Activated CD8-positive, alpha-beta T cell treated with anti-CD3 and anti-CD28 coated beads, Interleukin-2, amount 10 ng/mL, durations not matched to agents 7 days and 5 days (primary cell): ENCODE data around the gene GPC5. TPM values are rescaled to one million over a fixed set of nuclear protein-coding genes. Genes with fewer than 3 reads are reported as not detected.

Experiments
- ATAC-seq: fragments of 150-1000 bp; cut with Tn5 transposase; one replicate; pipeline ENCODE4 v1.10.0; 2021; ENCODE audit warnings: moderate library complexity
- CTCF ChIA-PET: fragments of 350-600 bp; sonication (Branson Sonifier 250); formaldehyde crosslinking; loops from one replicate; lab custom pipeline; 2021; ENCODE audit warnings: antibody characterized with exemption; lab: Charles Lee
- POLR2A ChIA-PET: fragments of 350-600 bp; sonication (Branson Sonifier 250); formaldehyde crosslinking; loops from one replicate; lab custom pipeline; 2021; ENCODE audit warnings: antibody characterized with exemption; lab: Charles Lee
- DNase-seq: peaks from one replicate; pipeline ENCODE4 v3.0.0-alpha.2; 2020
- H3K27ac Mint-ChIP-seq: one replicate; pipeline ENCODE4 v1.8.0; 2021; ENCODE audit warnings: mild to moderate bottlenecking, mixed read lengths
- H3K27me3 Mint-ChIP-seq: one replicate; pipeline ENCODE4 v1.8.0; 2021; ENCODE audit warnings: low read depth, mixed read lengths
- H3K36me3 Mint-ChIP-seq: one replicate; pipeline ENCODE4 v1.8.0; 2021; ENCODE audit warnings: low read depth, mixed read lengths
- H3K4me1 Mint-ChIP-seq: one replicate; pipeline ENCODE4 v1.8.0; 2021; ENCODE audit warnings: low read depth, mixed read lengths
- H3K4me3 Mint-ChIP-seq: one replicate; pipeline ENCODE4 v1.8.0; 2021; ENCODE audit warnings: mild to moderate bottlenecking, mixed read lengths
- H3K9me3 Mint-ChIP-seq: one replicate; pipeline ENCODE4 v1.8.0; 2022; ENCODE audit warnings: mixed read lengths; ENCODE audit not compliant: insufficient read depth
- total RNA-seq, 2 experiments: library from RNA; stranded (reverse); gene quantifications; one replicate each; pipeline ENCODE4 v1.2.3, GENCODE V29; 2021

Gene GPC5
- total RNA-seq, 2 experiments from 2014 or later: not detected

DNA sequence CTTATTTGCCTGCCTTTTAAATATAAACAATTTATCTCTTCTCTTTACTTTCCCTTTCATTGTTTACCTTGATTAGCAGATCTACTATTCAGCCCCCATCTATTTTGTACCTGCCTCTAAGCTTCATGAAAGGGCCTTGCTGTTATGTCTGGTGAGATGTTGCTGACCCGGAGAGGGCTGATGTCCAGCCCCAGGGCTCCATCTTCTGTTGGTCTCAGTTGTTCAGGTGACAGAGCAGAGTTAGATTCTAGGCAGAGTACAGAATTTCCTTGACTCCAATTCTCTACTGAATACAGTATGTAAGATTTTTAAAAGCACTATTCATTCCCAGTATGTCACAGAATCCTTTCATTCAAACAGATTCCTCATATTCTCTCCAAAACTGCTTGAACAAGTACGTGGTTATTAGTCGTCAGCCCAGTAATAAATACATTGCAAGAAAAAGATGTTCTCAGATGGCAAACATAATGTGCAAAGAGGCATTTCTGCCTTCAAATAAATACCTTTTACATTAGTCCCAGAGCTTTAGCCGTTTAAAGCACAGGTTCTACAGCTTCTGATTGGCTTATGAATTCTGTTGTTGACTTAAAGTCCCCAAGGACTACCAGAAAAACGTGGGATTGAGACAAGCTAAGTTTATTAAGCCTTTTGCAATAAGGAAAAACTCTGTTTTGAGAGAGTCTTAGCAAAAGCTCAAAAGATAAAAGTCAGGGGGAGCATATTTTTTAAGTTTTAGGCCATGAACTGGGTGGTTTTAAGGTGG is 159.1 kb downstream of the GPC5 start:
- H3K36me3 Mint-ChIP-seq: no peaks in the 10 kb centered on the region
- DNase-seq (no peak), ATAC-seq (no peak)
- H3K4me1 Mint-ChIP-seq: no peaks in the 10 kb centered on the region
- H3K4me3 Mint-ChIP-seq: no peak overlapping the region
- H3K27ac Mint-ChIP-seq: no peak overlapping the region
- H3K9me3 Mint-ChIP-seq: no peaks in the 10 kb centered on the region
- H3K27me3 Mint-ChIP-seq: no peaks in the 10 kb centered on the region
- CTCF ChIA-PET: interaction anchor here (0.8 kb wide), 1 partner anchor 176 kb away, joined by 3 read pairs; no protein-coding TSS in a partner anchor
- POLR2A ChIA-PET: no interaction called here

DNA sequence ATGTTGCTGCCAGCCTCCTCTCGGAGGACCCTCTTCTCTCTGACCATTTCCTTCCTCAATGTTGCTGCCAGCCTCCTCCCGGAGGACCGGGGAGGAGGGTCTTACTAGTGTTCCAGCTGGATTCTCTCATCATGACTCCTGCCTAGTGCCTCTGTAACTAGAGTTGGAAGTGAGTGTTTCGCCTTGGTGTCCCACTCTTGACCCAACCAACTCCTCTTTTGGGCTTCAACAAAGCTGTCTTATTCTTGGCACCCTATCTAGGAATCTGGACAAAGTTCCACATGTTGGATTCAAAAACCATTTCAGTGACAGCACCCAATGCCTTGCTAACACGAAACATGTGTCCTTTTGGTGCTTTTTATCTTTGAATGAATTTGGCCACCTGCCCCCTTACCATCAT is 165.4 kb downstream of the GPC5 start:
- Mint-ChIP-seq H3K9me3 (no peaks in the 10 kb centered on the region), H3K36me3 (no peaks in the 10 kb centered on the region), H3K4me3 (no peak overlapping the region), H3K27ac (no peak overlapping the region), H3K27me3 (no peaks in the 10 kb centered on the region), H3K4me1 (no peaks in the 10 kb centered on the region)
- ChIA-PET POLR2A (no interaction called here), CTCF (no interaction called here)
- no peak for ATAC-seq
- no peak for DNase-seq

- Mint-ChIP-seq H3K9me3 (no peaks in the 10 kb centered on the region), H3K27me3 (no peaks in the 10 kb centered on the region), H3K27ac (no peak overlapping the region), H3K36me3 (no peaks in the 10 kb centered on the region), H3K4me1 (no peaks in the 10 kb centered on the region), H3K4me3 (no peak overlapping the region)
- DNase-seq: no peak
- POLR2A ChIA-PET: no interaction called here
- no peak for ATAC-seq
- CTCF ChIA-PET: no interaction called here
These were observed 166.0 kb downstream of the GPC5 start for GRCh38 chr13:91564396-91564795.

DNA sequence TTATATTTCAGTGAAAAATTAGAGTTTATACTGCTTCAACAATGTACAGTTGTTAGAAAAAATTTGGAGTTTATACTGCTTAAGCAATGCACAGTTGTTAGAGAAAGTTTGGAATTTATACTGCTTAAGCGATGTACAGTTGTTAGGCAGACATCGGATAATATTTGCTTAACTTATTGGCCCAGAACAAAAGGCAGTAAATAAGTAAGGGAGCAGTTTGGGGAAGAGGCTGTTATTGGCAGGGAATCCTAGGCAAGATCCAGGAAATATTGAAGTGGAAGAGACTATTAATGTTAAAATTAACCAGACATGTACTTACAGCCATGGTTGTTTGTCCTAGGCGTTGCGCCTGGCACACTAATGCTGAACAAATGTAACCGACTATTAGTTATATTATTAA is 166.9 kb downstream of the GPC5 start:
- H3K4me3 Mint-ChIP-seq: no peak overlapping the region
- H3K36me3 Mint-ChIP-seq: no peaks in the 10 kb centered on the region
- no peaks in the 10 kb centered on the region for H3K9me3 Mint-ChIP-seq
- ATAC-seq: no peak
- no peaks in the 10 kb centered on the region for H3K27me3 Mint-ChIP-seq
- ChIA-PET CTCF (no interaction called here), POLR2A (no interaction called here)
- no peak for DNase-seq
- no peak overlapping the region for H3K27ac Mint-ChIP-seq
- H3K4me1 Mint-ChIP-seq: no peaks in the 10 kb centered on the region

- POLR2A ChIA-PET: no interaction called here
These were observed 169.2 kb downstream of the GPC5 start for GRCh38 chr13:91567485-91568207.

DNA sequence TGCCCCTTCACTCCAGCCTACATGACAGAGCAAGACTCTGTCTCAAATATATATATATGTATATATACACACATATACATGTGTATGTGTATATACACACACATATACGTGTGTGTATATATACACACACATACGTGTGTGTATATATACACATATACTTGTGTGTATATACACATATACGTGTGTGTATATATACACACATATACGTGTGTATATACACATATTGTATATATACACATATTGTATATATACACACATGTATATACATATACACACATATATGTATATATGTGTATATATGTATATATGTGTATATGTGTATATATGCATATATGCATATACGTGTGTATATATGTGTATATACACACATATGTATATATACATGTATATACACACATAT is 173.3 kb downstream of the GPC5 start:
- Mint-ChIP-seq H3K36me3 (no peaks in the 10 kb centered on the region), H3K9me3 (peaks cover 3% of the 10 kb centered on the region), H3K27me3 (no peaks in the 10 kb centered on the region), H3K27ac (no peak overlapping the region), H3K4me3 (no peak overlapping the region), H3K4me1 (no peaks in the 10 kb centered on the region)
- no peak for DNase-seq
- ATAC-seq: no peak
- CTCF ChIA-PET: no interaction called here
- POLR2A ChIA-PET: no interaction called here

More at GRCh38 chr13:91567485-91568207, 169.2 kb downstream of the GPC5 start:
- Mint-ChIP-seq H3K4me3 (no peak overlapping the region), H3K27me3 (no peaks in the 10 kb centered on the region), H3K36me3 (no peaks in the 10 kb centered on the region), H3K4me1 (no peaks in the 10 kb centered on the region), H3K27ac (no peak overlapping the region), H3K9me3 (peaks cover 3% of the 10 kb centered on the region)
- ATAC-seq: no peak
- no peak for DNase-seq
- CTCF ChIA-PET: interaction anchor here (1.1 kb wide), 1 partner anchor 10 kb away, joined by 3 read pairs; no protein-coding TSS in a partner anchor

- no peak for ATAC-seq
- ChIA-PET POLR2A (no interaction called here), CTCF (no interaction called here)
- H3K4me3 Mint-ChIP-seq: no peak overlapping the region
- no peaks in the 10 kb centered on the region for H3K27me3 Mint-ChIP-seq
- no peaks in the 10 kb centered on the region for H3K4me1 Mint-ChIP-seq
- peaks cover 3% of the 10 kb centered on the region for H3K9me3 Mint-ChIP-seq
- DNase-seq: no peak
- H3K27ac Mint-ChIP-seq: no peak overlapping the region
- H3K36me3 Mint-ChIP-seq: no peaks in the 10 kb centered on the region
These were observed 174.0 kb downstream of the GPC5 start for GRCh38 chr13:91572439-91572838.

GRCh38 chr13:91572944-91573598 is 174.7 kb downstream of the GPC5 start:
- DNase-seq (no peak), ATAC-seq (no peak)
- no peaks in the 10 kb centered on the region for H3K4me1 Mint-ChIP-seq
- peaks cover 3% of the 10 kb centered on the region for H3K9me3 Mint-ChIP-seq
- no peak overlapping the region for H3K27ac Mint-ChIP-seq
- CTCF ChIA-PET: no interaction called here
- POLR2A ChIA-PET: no interaction called here
- no peaks in the 10 kb centered on the region for H3K36me3 Mint-ChIP-seq
- H3K27me3 Mint-ChIP-seq: no peaks in the 10 kb centered on the region
- no peak overlapping the region for H3K4me3 Mint-ChIP-seq

- ChIA-PET POLR2A (no interaction called here), CTCF (no interaction called here)
- H3K36me3 Mint-ChIP-seq: no peaks in the 10 kb centered on the region
- no peaks in the 10 kb centered on the region for H3K4me1 Mint-ChIP-seq
- H3K27me3 Mint-ChIP-seq: no peaks in the 10 kb centered on the region
- H3K27ac Mint-ChIP-seq: no peak overlapping the region
- no peak for ATAC-seq
- H3K4me3 Mint-ChIP-seq: no peak overlapping the region
- peaks cover 3% of the 10 kb centered on the region for H3K9me3 Mint-ChIP-seq
- no peak for DNase-seq
These were observed 176.3 kb downstream of the GPC5 start for GRCh38 chr13:91574766-91575165.

- Mint-ChIP-seq H3K4me3 (no peak overlapping the region), H3K4me1 (no peaks in the 10 kb centered on the region), H3K27ac (no peak overlapping the region), H3K9me3 (peaks cover 3% of the 10 kb centered on the region), H3K27me3 (no peaks in the 10 kb centered on the region), H3K36me3 (no peaks in the 10 kb centered on the region)
- POLR2A ChIA-PET: no interaction called here
- CTCF ChIA-PET: interaction anchor here (1.7 kb wide), 1 partner anchor 9 kb away, joined by 3 read pairs; no protein-coding TSS in a partner anchor
- ATAC-seq: no peak
- no peak for DNase-seq
These were observed 178.2 kb downstream of the GPC5 start for GRCh38 chr13:91576590-91576989.

DNA sequence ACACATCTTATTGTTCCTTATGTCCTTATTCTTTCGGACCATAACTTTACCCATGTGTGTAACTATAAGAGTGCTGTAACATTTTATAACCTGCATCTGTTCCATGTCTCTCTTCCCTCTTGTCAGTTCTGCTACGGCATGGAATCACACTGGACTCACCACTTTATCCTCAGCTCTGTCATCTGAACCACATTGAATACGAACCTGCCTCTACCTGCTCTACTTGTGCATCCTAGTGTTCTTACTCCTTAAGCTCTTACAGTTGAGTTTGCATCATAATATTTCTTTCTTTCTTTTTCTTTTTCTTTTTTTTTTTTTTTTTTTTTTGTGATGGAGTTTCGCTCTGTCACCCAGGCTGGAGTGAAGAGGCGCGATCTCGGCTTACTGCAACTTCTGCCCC is 180.9 kb downstream of the GPC5 start:
- H3K4me3 Mint-ChIP-seq: no peak overlapping the region
- CTCF ChIA-PET: no interaction called here
- DNase-seq (no peak), ATAC-seq (no peak)
- H3K36me3 Mint-ChIP-seq: no peaks in the 10 kb centered on the region
- no peaks in the 10 kb centered on the region for H3K9me3 Mint-ChIP-seq
- H3K27me3 Mint-ChIP-seq: no peaks in the 10 kb centered on the region
- no peaks in the 10 kb centered on the region for H3K4me1 Mint-ChIP-seq
- POLR2A ChIA-PET: no interaction called here
- H3K27ac Mint-ChIP-seq: no peak overlapping the region

DNA sequence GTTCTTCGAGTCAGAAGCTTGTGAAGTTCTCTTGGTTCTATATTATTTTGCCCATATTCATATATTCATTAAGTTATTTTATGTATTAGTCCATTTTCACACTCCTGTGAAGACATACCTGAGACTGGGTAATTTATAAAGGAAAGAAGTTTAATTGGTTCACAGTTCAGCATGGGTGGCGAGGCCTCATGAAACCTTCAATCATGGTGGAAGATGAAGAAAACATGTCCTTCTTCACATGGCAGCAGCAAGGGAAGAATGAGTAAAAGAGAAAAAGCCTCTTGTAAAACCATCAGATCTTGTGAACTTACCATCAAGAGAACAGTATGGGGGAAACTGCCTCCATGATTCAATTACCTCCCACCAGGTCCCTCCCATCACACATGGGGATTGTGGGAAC is 182.3 kb downstream of the GPC5 start:
- H3K27me3 Mint-ChIP-seq: no peaks in the 10 kb centered on the region
- POLR2A ChIA-PET: no interaction called here
- no peaks in the 10 kb centered on the region for H3K4me1 Mint-ChIP-seq
- no peaks in the 10 kb centered on the region for H3K9me3 Mint-ChIP-seq
- no peak for DNase-seq
- CTCF ChIA-PET: no interaction called here
- H3K4me3 Mint-ChIP-seq: no peak overlapping the region
- no peak for ATAC-seq
- no peaks in the 10 kb centered on the region for H3K36me3 Mint-ChIP-seq
- H3K27ac Mint-ChIP-seq: no peak overlapping the region
